Mesenchymal stem cell (in vitro differentiated cells and primary cell): ENCODE results near the gene STOML1.

Source experiments
- DNase-seq: peaks from one replicate; pipeline ENCODE4 v3.0.0-alpha.2; 2013
- H2AFZ ChIP-seq: one replicate; pipeline ENCODE4 v1.6.1; 2013; ENCODE audit warnings: low read depth, mild to moderate bottlenecking, control low read depth, inconsistent platforms, low read length, moderate library complexity
- H2AK5ac ChIP-seq: 2 replicates; pipeline ENCODE4 v1.6.1; 2013; ENCODE audit warnings: low read length, moderate library complexity, mild to moderate bottlenecking, inconsistent platforms; ENCODE audit not compliant: severe bottlenecking
- H2BK120ac ChIP-seq: one replicate; pipeline ENCODE4 v1.6.1; 2013; ENCODE audit warnings: low read depth, mild to moderate bottlenecking, inconsistent platforms, low read length, moderate library complexity
- H2BK12ac ChIP-seq, 2 experiments: one replicate each; pipeline ENCODE4 v1.6.1; 2013; ENCODE audit warnings: inconsistent platforms in 2 of 2, low read length in 2 of 2, mild to moderate bottlenecking in 2 of 2, moderate library complexity in 2 of 2, control low read depth in 1 of 2
- H2BK15ac ChIP-seq: one replicate; pipeline ENCODE4 v1.6.1; 2013; ENCODE audit warnings: mild to moderate bottlenecking, low read depth, inconsistent platforms; ENCODE audit not compliant: poor library complexity, severe bottlenecking
- H2BK5ac ChIP-seq: 2 replicates; pipeline ENCODE4 v1.6.1; 2013; ENCODE audit warnings: low read depth, mild to moderate bottlenecking, low read length, control low read depth, inconsistent platforms; ENCODE audit not compliant: poor library complexity, severe bottlenecking
- H3K14ac ChIP-seq, 2 experiments: one replicate each; pipeline ENCODE4 v1.6.1; 2013; ENCODE audit warnings: inconsistent platforms in 2 of 2, low read length in 2 of 2, control low read depth in 1 of 2, mild to moderate bottlenecking in 1 of 2, moderate library complexity in 1 of 2
- H3K18ac ChIP-seq, 2 experiments: one replicate each; pipeline ENCODE4 v1.6.1; 2013; ENCODE audit warnings: inconsistent platforms in 2 of 2, low read length in 2 of 2, control low read depth in 1 of 2, low read depth in 1 of 2, mild to moderate bottlenecking in 1 of 2
- H3K23ac ChIP-seq, 2 experiments: one replicate each; pipeline ENCODE4 v1.6.1; 2013; ENCODE audit warnings: inconsistent platforms in 2 of 2, low read length in 2 of 2, mild to moderate bottlenecking in 2 of 2, moderate library complexity in 2 of 2, control low read depth in 1 of 2
- H3K27ac ChIP-seq: 2 replicates; pipeline ENCODE4 v1.5.1; 2013; ENCODE audit warnings: mild to moderate bottlenecking, moderate library complexity, low read length, control low read depth, inconsistent platforms; ENCODE audit not compliant: poor library complexity, severe bottlenecking
- H3K27me3 ChIP-seq, 2 experiments: 2 replicates each; pipeline versions ENCODE4 v1.6.1 to v1.7.0; 2013; ENCODE audit warnings: low read length in 2 of 2, mild to moderate bottlenecking in 2 of 2, moderate library complexity in 2 of 2, control low read depth in 1 of 2, inconsistent platforms in 1 of 2; ENCODE audit not compliant: control insufficient read depth in 1 of 2, insufficient read depth in 1 of 2
- H3K36me3 ChIP-seq, 2 experiments: 2 replicates each; pipeline versions ENCODE4 v1.6.1 to v1.7.0; 2013; ENCODE audit warnings: low read length in 2 of 2, control low read depth in 1 of 2, inconsistent platforms in 1 of 2, low read depth in 1 of 2, mild to moderate bottlenecking in 1 of 2; ENCODE audit not compliant: insufficient read depth in 2 of 2, control insufficient read depth in 1 of 2
- H3K4ac ChIP-seq, 2 experiments: one replicate each; pipeline ENCODE4 v1.6.1; 2013; ENCODE audit warnings: inconsistent platforms in 2 of 2, low read length in 2 of 2, mild to moderate bottlenecking in 2 of 2, moderate library complexity in 2 of 2, control low read depth in 1 of 2, low read depth in 1 of 2
- H3K4me1 ChIP-seq: 2 replicates; pipeline ENCODE4 v1.6.1; 2013; ENCODE audit warnings: low read depth, low read length, control low read depth; ENCODE audit not compliant: control insufficient read depth, insufficient read depth
- H3K4me2 ChIP-seq: 2 replicates; pipeline ENCODE4 v1.6.1; 2013; ENCODE audit warnings: low read length, mild to moderate bottlenecking, inconsistent platforms; ENCODE audit not compliant: poor library complexity, severe bottlenecking
- H3K4me3 ChIP-seq, 2 experiments: 2 replicates each; pipeline versions ENCODE4 v1.5.1 to v1.7.0; 2013; ENCODE audit warnings: low read length in 2 of 2, mild to moderate bottlenecking in 2 of 2, control low read depth in 1 of 2, low read depth in 1 of 2; ENCODE audit not compliant: insufficient read depth in 1 of 2
- H3K79me1 ChIP-seq: replicated peaks from 2 replicates; pipeline ENCODE4 v1.6.1; 2013; ENCODE audit warnings: mild to moderate bottlenecking, control low read depth, low read length, inconsistent platforms; ENCODE audit not compliant: poor library complexity, severe bottlenecking
- H3K9ac ChIP-seq: 2 replicates; pipeline ENCODE4 v1.7.0; 2013; ENCODE audit warnings: mild to moderate bottlenecking, low read length, moderate library complexity
- H3K9me3 ChIP-seq: 2 replicates; pipeline ENCODE4 v1.7.0; 2013; ENCODE audit warnings: mild to moderate bottlenecking, low read length; ENCODE audit not compliant: control insufficient read depth
- H4K8ac ChIP-seq: one replicate; pipeline ENCODE4 v1.6.1; 2013; ENCODE audit warnings: inconsistent platforms, mild to moderate bottlenecking, low read length, moderate library complexity
- H4K91ac ChIP-seq: one replicate; pipeline ENCODE4 v1.6.1; 2013; ENCODE audit warnings: mild to moderate bottlenecking, low read length, inconsistent platforms
- WGBS: methylation state at CpG from one replicate; pipeline ENCODE4 v1.1.7; 2013; ENCODE audit warnings: mixed read lengths; 5-methylcytosine and 5-hydroxymethylcytosine counted together

Gene STOML1

DNA sequence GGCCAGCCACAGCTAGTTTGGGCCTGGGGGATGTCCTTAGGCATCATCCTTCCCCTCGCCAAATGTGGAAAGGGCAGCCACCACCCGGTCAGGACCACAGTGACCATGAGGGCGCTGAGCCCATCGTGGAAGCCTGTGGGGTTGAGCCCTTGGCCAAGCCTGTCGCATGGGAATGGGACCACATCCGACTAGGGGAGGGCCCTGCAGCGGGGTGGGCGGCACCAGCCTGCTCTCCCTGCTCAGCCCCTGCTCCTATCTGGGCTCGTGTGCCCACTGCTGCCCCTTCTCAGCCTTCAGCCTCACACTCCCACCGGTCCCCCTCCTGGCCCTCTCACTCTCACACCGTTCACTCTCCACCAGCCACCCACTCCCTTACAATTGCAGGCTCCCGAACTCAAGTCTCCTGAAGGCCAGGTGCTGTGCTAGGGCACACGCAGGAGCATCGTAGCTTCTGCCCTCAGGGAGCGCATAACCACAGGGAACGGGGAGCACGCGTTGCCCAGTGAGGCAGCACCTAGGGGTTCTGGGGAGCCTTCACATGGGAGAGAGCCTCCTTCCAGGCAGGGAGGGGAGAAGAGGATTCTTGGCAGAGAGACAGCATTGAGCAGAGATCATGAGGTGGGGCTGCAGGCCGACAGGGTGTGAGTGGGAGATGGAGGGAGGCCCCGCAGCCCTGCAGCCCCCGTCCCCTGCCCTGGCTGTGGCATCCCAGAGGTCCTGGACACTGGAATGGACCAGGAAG, 39.8 kb downstream of the STOML1 start:
- H2BK15ac ChIP-seq, result peak overlapping the region; percentile 95
- peak overlapping the region; percentile 67 for H4K8ac ChIP-seq
- H3K27me3 ChIP-seq, result no peaks in the 10 kb centered on the region
- H2BK5ac ChIP-seq, result peak overlapping the region; percentile 10
- peak overlapping the region in 1 of 2 experiments; percentile 10 for H3K23ac ChIP-seq
- peak overlapping the region; percentile 83 to 98 for H3K18ac ChIP-seq
- H2AFZ ChIP-seq, result no peak overlapping the region
- H3K4me2 ChIP-seq, result no peak overlapping the region
- peaks cover 4% of the 10 kb centered on the region for H3K79me1 ChIP-seq
- peak overlapping the region; percentile 68 for H2AK5ac ChIP-seq
- H3K4me1 ChIP-seq, result peaks cover 46% of the 10 kb centered on the region
- WGBS, result 98% methylated on average over 21 of the region's 21 CpGs
- H3K36me3 ChIP-seq, result peaks cover 52 to 57% of the 10 kb centered on the region in 2 experiments
- H4K91ac ChIP-seq, result peak overlapping the region; percentile 97
- H2BK120ac ChIP-seq, result peak overlapping the region; percentile 97
- peak overlapping the region; percentile 69 to 99 for H2BK12ac ChIP-seq
- peak overlapping the region in 1 of 2 experiments; percentile 12 for H3K14ac ChIP-seq
- H3K4me3 ChIP-seq, result no peak overlapping the region
- H3K4ac ChIP-seq, result peak overlapping the region; percentile 64 to 97
- no peak for DNase-seq
- H3K27ac ChIP-seq, result peak overlapping the region; percentile 79
- H3K9me3 ChIP-seq, result no peaks in the 10 kb centered on the region
- H3K9ac ChIP-seq, result peak overlapping the region; percentile 73

DNA sequence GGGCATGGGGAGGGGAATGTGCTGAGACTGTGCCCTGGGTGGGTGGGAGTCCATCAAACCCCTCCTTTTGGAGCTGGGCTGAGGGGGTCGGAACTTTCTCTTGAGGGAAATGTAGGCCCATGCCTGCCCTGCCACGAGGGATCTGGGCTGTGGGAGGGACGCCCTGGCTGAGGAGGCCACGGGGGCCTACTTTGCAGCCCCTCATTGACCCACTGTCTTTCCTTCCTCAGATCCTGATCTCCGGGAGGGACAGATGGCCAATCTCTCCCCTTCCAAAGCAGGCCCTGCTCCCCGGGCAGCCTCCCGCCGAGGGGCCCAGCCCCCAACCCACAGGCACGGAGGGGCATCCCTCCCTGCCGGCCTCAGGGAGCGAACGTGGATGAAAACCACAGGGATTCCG, 40.5 kb downstream of the STOML1 start:
- Histone ChIP-seq H2BK5ac (peak overlapping the region; percentile 37), H3K27me3 (no peaks in the 10 kb centered on the region), H3K14ac (peak overlapping the region in 1 of 2 experiments; percentile 2), H3K4me2 (no peak overlapping the region), H3K4me1 (peaks cover 41% of the 10 kb centered on the region), H3K9ac (peak overlapping the region; percentile 73), H3K18ac (peak overlapping the region; percentile 91 to 98), H4K8ac (peak overlapping the region; percentile 95), H2AFZ (no peak overlapping the region), H2AK5ac (peak overlapping the region; percentile 69), H3K4me3 (peak overlapping the region in 1 of 2 experiments; percentile 21), H3K36me3 (peaks cover 60 to 65% of the 10 kb centered on the region in 2 experiments), H3K79me1 (peaks cover 5% of the 10 kb centered on the region), H4K91ac (peak overlapping the region; percentile 100), H2BK120ac (peak overlapping the region; percentile 97), H2BK12ac (peak overlapping the region; percentile 44 to 81), H3K4ac (peak overlapping the region; percentile 76 to 97), H2BK15ac (peak overlapping the region; percentile 98), H3K9me3 (no peaks in the 10 kb centered on the region), H3K23ac (no peak overlapping the region), H3K27ac (peak overlapping the region; percentile 79)
- 22% methylated on average over 9 of the region's 13 CpGs for WGBS
- DNase-seq, result no peak

DNA sequence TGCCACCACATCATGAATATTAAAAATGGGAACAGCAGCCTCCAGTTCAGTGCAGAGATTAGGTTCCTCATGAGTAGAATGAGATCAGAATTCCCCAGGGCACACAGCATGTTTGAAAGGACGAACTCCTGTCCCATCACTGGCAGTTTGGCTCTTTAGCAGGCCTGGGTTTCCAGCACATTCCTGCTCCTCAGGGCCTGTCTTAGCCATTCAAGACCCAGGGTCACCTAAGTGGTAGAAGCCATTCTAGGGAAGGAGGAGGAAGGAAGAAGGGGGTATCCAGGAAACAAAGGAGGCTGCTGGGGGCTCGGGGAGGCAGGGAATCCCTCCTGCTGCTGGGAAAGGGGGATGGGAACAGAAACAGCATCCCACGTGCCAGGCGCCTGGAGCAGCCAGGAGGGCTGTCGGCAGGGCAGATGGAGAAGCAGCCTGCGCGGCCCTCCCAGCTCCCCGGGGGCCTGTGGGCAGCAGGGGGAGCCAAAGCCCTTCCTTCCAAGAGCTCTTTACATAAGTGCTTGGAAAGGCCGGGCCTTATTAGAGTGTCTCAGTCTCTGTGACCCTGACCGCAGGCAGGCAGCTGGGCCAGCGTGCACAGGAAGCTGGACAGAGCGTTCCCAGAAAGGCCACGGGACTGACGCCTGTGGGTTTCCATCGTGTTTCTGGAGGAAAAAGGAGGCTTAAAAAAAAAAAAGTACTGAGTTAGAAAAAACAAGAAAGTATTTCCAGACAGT, 41.1 kb downstream of the STOML1 start:
- Histone ChIP-seq H3K36me3 (peaks cover 64 to 71% of the 10 kb centered on the region in 2 experiments), H3K79me1 (peaks cover 8% of the 10 kb centered on the region), H3K14ac (no peak overlapping the region), H3K9me3 (no peaks in the 10 kb centered on the region), H3K4ac (peak overlapping the region in 1 of 2 experiments; percentile 76), H3K23ac (no peak overlapping the region), H2AFZ (no peak overlapping the region), H2BK15ac (no peak overlapping the region), H3K18ac (peak overlapping the region; percentile 91 to 98), H2BK120ac (peak overlapping the region; percentile 97), H2BK12ac (peak overlapping the region; percentile 89 to 90), H4K8ac (peak overlapping the region; percentile 95), H3K27ac (peak overlapping the region; percentile 79), H2AK5ac (peak overlapping the region; percentile 7), H4K91ac (peak overlapping the region; percentile 100), H3K27me3 (no peaks in the 10 kb centered on the region), H3K4me3 (no peak overlapping the region), H3K9ac (peak overlapping the region; percentile 73), H3K4me1 (peaks cover 36% of the 10 kb centered on the region), H3K4me2 (no peak overlapping the region), H2BK5ac (peak overlapping the region; percentile 37)
- peak; percentile 99 for DNase-seq
- 2% methylated on average over 15 of the region's 15 CpGs for WGBS

DNA sequence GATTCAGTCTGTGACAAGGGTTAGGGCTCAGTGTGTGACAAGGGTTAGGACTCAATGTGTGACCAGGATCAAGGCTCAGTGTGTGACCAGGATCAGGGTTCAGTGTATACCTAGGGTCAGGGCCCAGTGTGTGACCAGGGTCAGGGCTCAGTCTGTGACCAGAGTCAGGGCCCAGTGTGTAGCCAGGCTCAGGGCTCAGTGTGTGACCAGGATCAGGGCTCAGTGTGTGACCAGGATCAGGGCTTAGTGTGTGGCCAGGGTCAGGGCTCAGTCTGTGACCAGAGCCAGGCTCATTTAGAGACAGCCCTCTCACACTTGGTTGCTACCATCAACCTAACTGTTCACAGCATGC, 41.6 kb downstream of the STOML1 start:
- Histone ChIP-seq H3K27ac (peak overlapping the region; percentile 55), H3K79me1 (peaks cover 10% of the 10 kb centered on the region), H2BK15ac (peak overlapping the region; percentile 29), H3K4me3 (no peak overlapping the region), H2AFZ (no peak overlapping the region), H4K8ac (peak overlapping the region; percentile 74), H2BK12ac (peak overlapping the region; percentile 89 to 90), H3K9me3 (no peaks in the 10 kb centered on the region), H2AK5ac (no peak overlapping the region), H3K27me3 (no peaks in the 10 kb centered on the region), H3K18ac (peak overlapping the region; percentile 46 to 61), H2BK5ac (no peak overlapping the region), H3K14ac (no peak overlapping the region), H3K4ac (no peak overlapping the region), H3K4me1 (peaks cover 30% of the 10 kb centered on the region), H4K91ac (peak overlapping the region; percentile 96), H3K23ac (peak overlapping the region in 1 of 2 experiments; percentile 60), H3K4me2 (no peak overlapping the region), H3K36me3 (peaks cover 66 to 73% of the 10 kb centered on the region in 2 experiments), H2BK120ac (no peak overlapping the region), H3K9ac (peak overlapping the region; percentile 28)
- DNase-seq, result no peak
